ENCODE measurements around the gene SRSF9.

Gene SRSF9

GRCh38 chr12:120445911-120446843 is 23.4 kb downstream of the SRSF9 start, which contains the start of the genes GATC and TRIAP1:
Gene GATC, plus strand, starts transcription at chr12:120446444. Its CDS starts 37 bp downstream, at chr12:120446481.
Gene TRIAP1, minus strand, starts transcription at chr12:120446384. Its CDS starts 12 bp downstream, at chr12:120446372.
- peak within 1 kb of the TSS; percentile 89 for H3K27ac ChIP-seq
- no peak for TF ChIP-seq CTCF (conservative IDR thresholded peaks at IDR 0.05)

- no peak overlapping the region for H3K27ac ChIP-seq
- no peak for TF ChIP-seq CTCF (conservative IDR thresholded peaks at IDR 0.05)
Observed at GRCh38 chr12:120444676-120445075, 24.9 kb downstream of the SRSF9 start.

GRCh38 chr12:120439646-120440247 is 29.8 kb downstream of the SRSF9 start:
- TF ChIP-seq CTCF (conservative IDR thresholded peaks at IDR 0.05): peak; percentile 92
- H3K27ac ChIP-seq: no peak overlapping the region; the same call in 1 of the 2 replicates

GRCh38 chr12:120438495-120439198 is 30.9 kb downstream of the SRSF9 start:
- peak overlapping the region; percentile 88 for H3K27ac ChIP-seq
- TF ChIP-seq CTCF (conservative IDR thresholded peaks at IDR 0.05): no peak

GRCh38 chr12:120437735-120438494 is 31.6 kb downstream of the SRSF9 start, which contains the start of gene COX6A1:
Gene COX6A1, plus strand, starts transcription at chr12:120438113. Its CDS starts 14 bp downstream, at chr12:120438127.
- peak; percentile 44 for TF ChIP-seq CTCF (conservative IDR thresholded peaks at IDR 0.05)
- H3K27ac ChIP-seq: peak within 1 kb of the TSS; percentile 88

GRCh38 chr12:120432772-120433525 is 36.6 kb downstream of the SRSF9 start:
- H3K27ac ChIP-seq: no peak overlapping the region
- TF ChIP-seq CTCF (conservative IDR thresholded peaks at IDR 0.05): no peak

Data from VCaP (cell line).